ENCODE measurements around the gene B3GLCT. TPM values are rescaled to one million over a fixed set of nuclear protein-coding genes. Genes with fewer than 3 reads are reported as not detected.

Gene B3GLCT
- total RNA-seq, 1 experiment from 2014 or later, result 1.7 TPM

DNA sequence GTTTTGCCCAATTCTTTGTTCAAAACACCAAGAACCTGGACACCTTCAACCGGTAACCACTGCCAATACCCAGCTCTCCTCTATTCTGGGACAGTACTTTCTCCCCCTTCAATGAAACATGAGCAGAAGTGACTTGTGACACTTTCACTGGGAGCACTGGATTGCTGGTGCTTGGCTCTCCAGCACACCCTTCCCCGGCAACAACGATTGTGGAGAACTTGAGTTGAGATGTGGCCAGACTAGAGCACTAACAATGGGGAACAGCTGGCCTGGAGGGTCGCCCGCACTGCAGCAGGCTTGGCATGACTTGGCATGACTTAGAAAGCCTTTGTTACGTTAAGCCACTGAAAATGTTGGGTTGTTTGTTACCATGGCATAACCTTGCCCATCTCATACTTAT lies 7.5 kb upstream of the B3GLCT start:
- CTCF ChIA-PET, result interaction anchor here (0.7 kb wide), 1 partner anchor 1955 kb away, joined by 3 read pairs; no protein-coding TSS in a partner anchor
- peaks cover 26% of the 10 kb centered on the region for H3K27me3 Mint-ChIP-seq (ENCODE audit: insufficient read depth, unreplicated experiment)
- H3K27ac Mint-ChIP-seq (ENCODE audit: low read depth, unreplicated experiment), result no peak overlapping the region
- TF ChIP-seq, protein P1, sequence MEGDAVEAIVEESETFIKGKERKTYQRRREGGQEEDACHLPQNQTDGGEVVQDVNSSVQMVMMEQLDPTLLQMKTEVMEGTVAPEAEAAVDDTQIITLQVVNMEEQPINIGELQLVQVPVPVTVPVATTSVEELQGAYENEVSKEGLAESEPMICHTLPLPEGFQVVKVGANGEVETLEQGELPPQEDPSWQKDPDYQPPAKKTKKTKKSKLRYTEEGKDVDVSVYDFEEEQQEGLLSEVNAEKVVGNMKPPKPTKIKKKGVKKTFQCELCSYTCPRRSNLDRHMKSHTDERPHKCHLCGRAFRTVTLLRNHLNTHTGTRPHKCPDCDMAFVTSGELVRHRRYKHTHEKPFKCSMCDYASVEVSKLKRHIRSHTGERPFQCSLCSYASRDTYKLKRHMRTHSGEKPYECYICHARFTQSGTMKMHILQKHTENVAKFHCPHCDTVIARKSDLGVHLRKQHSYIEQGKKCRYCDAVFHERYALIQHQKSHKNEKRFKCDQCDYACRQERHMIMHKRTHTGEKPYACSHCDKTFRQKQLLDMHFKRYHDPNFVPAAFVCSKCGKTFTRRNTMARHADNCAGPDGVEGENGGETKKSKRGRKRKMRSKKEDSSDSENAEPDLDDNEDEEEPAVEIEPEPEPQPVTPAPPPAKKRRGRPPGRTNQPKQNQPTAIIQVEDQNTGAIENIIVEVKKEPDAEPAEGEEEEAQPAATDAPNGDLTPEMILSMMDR (IDR thresholded peaks at IDR 0.05; ENCODE audit: unreplicated experiment), result no peak
- intact Hi-C loops (cut with micrococcal nuclease), result no loop called here
- H3K4me1 Mint-ChIP-seq (ENCODE audit: insufficient read depth, unreplicated experiment), result no peaks in the 10 kb centered on the region
- H3K9me3 Mint-ChIP-seq (ENCODE audit: unreplicated experiment), result no peaks in the 10 kb centered on the region
- DNase-seq (ENCODE audit: unreplicated experiment), result no peak
- POLR2A ChIA-PET, result interaction anchor here (1.0 to 2.0 kb wide), 2 partner anchors 9 to 19 kb away, joined by 3 to 9 read pairs; no protein-coding TSS in a partner anchor
- BruUV-seq (replicated peaks), result no TSS peak
- H3K36me3 Mint-ChIP-seq (ENCODE audit: insufficient read depth, unreplicated experiment), result no peaks in the 10 kb centered on the region
- no peak overlapping the region for H3K4me3 Mint-ChIP-seq (ENCODE audit: unreplicated experiment)

DNA sequence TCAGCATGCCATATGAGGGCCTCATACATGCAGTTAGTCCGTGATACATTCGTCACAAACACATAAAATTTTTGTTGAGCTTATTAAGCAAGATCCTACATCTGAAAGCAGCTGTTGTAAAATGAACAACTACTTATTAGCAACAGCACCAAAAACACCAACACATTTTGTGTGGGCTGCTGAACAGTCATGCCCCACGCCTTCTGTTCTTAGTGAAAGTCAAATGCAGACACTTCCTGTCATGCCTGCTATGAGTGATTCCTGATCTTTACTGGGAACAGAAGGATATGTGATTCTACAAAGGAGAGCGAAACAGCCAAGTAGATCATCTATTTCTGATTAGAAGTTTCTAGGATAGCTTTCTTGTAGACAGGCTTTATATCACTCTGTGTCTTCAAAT lies 4.2 kb upstream of the B3GLCT start:
- TF ChIP-seq, protein P1 (IDR thresholded peaks at IDR 0.05; ENCODE audit: unreplicated experiment), result no peak
- CTCF ChIA-PET, result interaction anchor here (1.1 kb wide), 1 partner anchor 41 kb away, joined by 4 read pairs; no protein-coding TSS in a partner anchor
- no TSS peak for BruUV-seq (replicated peaks)
- Mint-ChIP-seq H3K36me3 (ENCODE audit: insufficient read depth, unreplicated experiment) (no peaks in the 10 kb centered on the region), H3K9me3 (ENCODE audit: unreplicated experiment) (no peaks in the 10 kb centered on the region), H3K27me3 (ENCODE audit: insufficient read depth, unreplicated experiment) (peaks cover 11% of the 10 kb centered on the region), H3K4me3 (ENCODE audit: unreplicated experiment) (no peak overlapping the region), H3K27ac (ENCODE audit: low read depth, unreplicated experiment) (no peak overlapping the region), H3K4me1 (ENCODE audit: insufficient read depth, unreplicated experiment) (no peaks in the 10 kb centered on the region)
- POLR2A ChIA-PET, result interaction anchor here (0.7 to 1.2 kb wide), 2 partner anchors 16 to 37 kb away, joined by 3 read pairs; no protein-coding TSS in a partner anchor
- DNase-seq (ENCODE audit: unreplicated experiment), result no peak
- intact Hi-C loops (cut with micrococcal nuclease), result no loop called here

- intact Hi-C loops (cut with micrococcal nuclease), result no loop called here
- Mint-ChIP-seq H3K4me1 (ENCODE audit: insufficient read depth, unreplicated experiment) (peaks cover 7% of the 10 kb centered on the region), H3K9me3 (ENCODE audit: unreplicated experiment) (no peaks in the 10 kb centered on the region), H3K27me3 (ENCODE audit: insufficient read depth, unreplicated experiment) (no peaks in the 10 kb centered on the region), H3K36me3 (ENCODE audit: insufficient read depth, unreplicated experiment) (no peaks in the 10 kb centered on the region), H3K4me3 (ENCODE audit: unreplicated experiment) (no peak overlapping the region), H3K27ac (ENCODE audit: low read depth, unreplicated experiment) (no peak overlapping the region)
- CTCF ChIA-PET, result interaction anchor here (0.6 to 2.7 kb wide), 3 partner anchors 8 to 208 kb away, joined by 3 to 15 read pairs (median 3); no protein-coding TSS in a partner anchor
- no peak for DNase-seq (ENCODE audit: unreplicated experiment)
- POLR2A ChIA-PET, result no interaction called here
- BruUV-seq (replicated peaks), result no TSS peak
- TF ChIP-seq, protein P1 (IDR thresholded peaks at IDR 0.05; ENCODE audit: unreplicated experiment), result no peak
Measured at GRCh38 chr13:31196992-31197391, 2.8 kb upstream of the B3GLCT start.

DNA sequence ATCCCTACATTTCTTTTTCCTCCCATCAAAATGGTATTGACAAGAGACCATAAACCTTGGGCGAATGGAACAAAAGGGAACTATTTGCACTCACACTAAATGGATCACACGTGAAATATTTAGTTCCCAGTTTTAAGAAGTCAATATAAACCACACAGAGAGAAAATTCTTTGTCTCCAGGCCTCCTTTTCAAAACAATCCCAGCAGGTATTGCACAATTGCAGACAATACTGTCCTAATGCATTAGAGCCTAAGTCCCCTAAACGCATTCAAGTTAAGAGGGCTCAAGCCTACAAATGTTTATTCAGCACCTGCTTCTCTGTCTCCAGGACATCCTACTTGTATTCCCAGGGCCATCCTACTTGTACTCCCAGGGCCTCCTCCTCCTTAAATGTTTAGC lies 1.3 kb upstream of the B3GLCT start:
- Mint-ChIP-seq H3K27me3 (ENCODE audit: insufficient read depth, unreplicated experiment) (no peaks in the 10 kb centered on the region), H3K27ac (ENCODE audit: low read depth, unreplicated experiment) (no peak overlapping the region), H3K36me3 (ENCODE audit: insufficient read depth, unreplicated experiment) (no peaks in the 10 kb centered on the region), H3K9me3 (ENCODE audit: unreplicated experiment) (no peaks in the 10 kb centered on the region), H3K4me1 (ENCODE audit: insufficient read depth, unreplicated experiment) (peaks cover 16% of the 10 kb centered on the region), H3K4me3 (ENCODE audit: unreplicated experiment) (no peak overlapping the region)
- CTCF ChIA-PET, result interaction anchor here (2.7 kb wide), 1 partner anchor 9 kb away, joined by 15 read pairs; no protein-coding TSS in a partner anchor
- POLR2A ChIA-PET, result interaction anchor here (0.8 to 4.8 kb wide), 2 partner anchors 35 to 38 kb away, joined by 3 to 37 read pairs; partner anchors contain the start of gene HSPH1
- TF ChIP-seq, protein P1 (IDR thresholded peaks at IDR 0.05; ENCODE audit: unreplicated experiment), result no peak
- intact Hi-C loops (cut with micrococcal nuclease), result no loop called here
- no TSS peak for BruUV-seq (replicated peaks)
- no peak for DNase-seq (ENCODE audit: unreplicated experiment)

Measured in MCF 10A (cell line).